SK-N-SH (cell line): Measurements from ENCODE around the gene MYO1E. TPM values are rescaled to one million over a fixed set of nuclear protein-coding genes. Genes with fewer than 3 reads are reported as not detected.
A peak's percentile ranks its signal among the peaks of the same experiment; 100 is the strongest.

Experiments
- CTCF ChIA-PET: fragments of 300-600, 350-600 bp; formaldehyde crosslinking; extraction: SDS; loops from one replicate; lab custom pipeline; 2021; lab: Yijun Ruan, JAX
- POLR2A ChIA-PET: fragments of 350-600 bp; sonication (Branson Sonifier 250); formaldehyde crosslinking; extraction: SDS; loops from one replicate; lab custom pipeline; 2020; ENCODE audit warnings: antibody characterized with exemption, inconsistent platforms; lab: Yijun Ruan, JAX
- DNase-seq: peaks from one replicate; pipeline ENCODE4 v3.0.0; 2012
- H2AFZ ChIP-seq: fragments of 200-600 bp; sonication (generic); 2 replicates; pipeline ENCODE4 v1.8.1; 2016; ENCODE audit warnings: antibody characterized with exemption, mild to moderate bottlenecking, low read depth
- H3F3A ChIP-seq: fragments of 200-600 bp; sonication (generic); replicated peaks from 2 replicates; pipeline ENCODE3; 2016; ENCODE audit warnings: antibody characterized with exemption, mild to moderate bottlenecking; ENCODE audit not compliant: insufficient read depth
- H3K27ac ChIP-seq, 2 experiments: fragments of 200-500 bp in 1 of 2; fragments of 200-600 bp in 1 of 2; sonication (Bioruptor generic) in 1 of 2; sonication (generic), shearing (Covaris generic) in 1 of 2; 2 replicates each; pipeline versions ENCODE4 v1.5.1 to v1.6.1; 2014 to 2016; ENCODE audit warnings: low read depth in 2 of 2, inconsistent platforms in 1 of 2, low read length in 1 of 2, mild to moderate bottlenecking in 1 of 2, mixed read lengths in 1 of 2
- H3K27me3 ChIP-seq: fragments of 200-600 bp; sonication (generic), shearing (Covaris generic); 2 replicates; pipeline ENCODE4 v1.6.1; 2016; ENCODE audit warnings: mixed run types; ENCODE audit not compliant: insufficient read depth
- H3K36me3 ChIP-seq, 2 experiments: fragments of 200-500 bp in 1 of 2; fragments of 200-600 bp in 1 of 2; sonication (Bioruptor generic) in 1 of 2; sonication (generic) in 1 of 2; replicated peaks in 1 of 2; 2 replicates each; pipeline versions ENCODE3 to v1.5.1; 2014 to 2016; ENCODE audit warnings: low read length in 1 of 2, mild to moderate bottlenecking in 1 of 2; ENCODE audit not compliant: insufficient read depth in 2 of 2, control insufficient read depth in 1 of 2
- H3K4me1 ChIP-seq, 2 experiments: fragments of 200-500 bp in 1 of 2; fragments of 200-600 bp in 1 of 2; sonication (Bioruptor generic) in 1 of 2; sonication (generic), shearing (Covaris generic) in 1 of 2; 2 replicates each; pipeline versions ENCODE4 v1.5.1 to v1.6.1; 2014 to 2016; ENCODE audit warnings: low read depth in 1 of 2, low read length in 1 of 2, mixed run types in 1 of 2; ENCODE audit not compliant: insufficient read depth in 2 of 2, control insufficient read depth in 1 of 2
- H3K4me2 ChIP-seq: fragments of 200-600 bp; sonication (generic), shearing (Covaris generic); 2 replicates; pipeline ENCODE4 v1.6.1; 2017; ENCODE audit warnings: mixed run types
- H3K4me3 ChIP-seq, 2 experiments: fragments of 200-500 bp in 1 of 2; fragments of 200-600 bp in 1 of 2; sonication (Bioruptor generic) in 1 of 2; sonication (generic), shearing (Covaris generic) in 1 of 2; 2 replicates each; pipeline versions ENCODE4 v1.5.1 to v1.8.1; 2014 to 2016; ENCODE audit warnings: low read depth in 2 of 2, inconsistent platforms in 1 of 2, low read length in 1 of 2, mild to moderate bottlenecking in 1 of 2, mixed read lengths in 1 of 2, moderate library complexity in 1 of 2
- H3K79me2 ChIP-seq: fragments of 200-600 bp; sonication (generic); 2 replicates; pipeline ENCODE4 v1.8.1; 2017; ENCODE audit warnings: mild to moderate bottlenecking; ENCODE audit not compliant: insufficient read depth
- H3K9ac ChIP-seq: fragments of 200-600 bp; sonication (generic); 2 replicates; pipeline ENCODE4 v1.6.1; 2017; ENCODE audit warnings: mixed run types
- H3K9me2 ChIP-seq: fragments of 200-600 bp; sonication (generic); 2 replicates; pipeline ENCODE4 v1.6.1; 2017; ENCODE audit warnings: mixed run types
- H3K9me3 ChIP-seq: fragments of 200-600 bp; sonication (generic); 2 replicates; pipeline ENCODE4 v1.6.1; 2017; ENCODE audit warnings: mixed run types, mild to moderate bottlenecking, moderate library complexity
- H4K20me1 ChIP-seq: fragments of 200-600 bp; sonication (generic); 2 replicates; pipeline ENCODE4 v1.6.1; 2017; ENCODE audit warnings: mild to moderate bottlenecking, mixed run types; ENCODE audit not compliant: insufficient read depth
- ELF1 ChIP-seq: IDR thresholded peaks from 2 replicates; pipeline ENCODE4 v1.4.0; 2012
- EP300 ChIP-seq, 2 experiments: IDR thresholded peaks; 2 replicates each; pipeline versions ENCODE4 v1.4.0 to v1.6.1; 2012; ENCODE audit warnings: borderline replicate concordance in 1 of 2, low read depth in 1 of 2, low read length in 1 of 2
- FOXJ3 ChIP-seq: sonication (generic); formaldehyde crosslinking; IDR thresholded peaks from 2 replicates; pipeline ENCODE4 v1.5.1; 2020; ENCODE audit warnings: mild to moderate bottlenecking, missing genetic modification reagents
- MEF2A ChIP-seq: IDR thresholded peaks from 2 replicates; pipeline ENCODE4 v1.4.0; 2012; ENCODE audit warnings: low read depth, borderline replicate concordance
- MXI1 ChIP-seq: IDR thresholded peaks from 2 replicates; pipeline ENCODE4 v1.6.1; 2012; ENCODE audit warnings: mild to moderate bottlenecking, low read depth, low read length, improper control_type of control experiment
- NRF1 ChIP-seq: IDR thresholded peaks from 2 replicates; pipeline ENCODE4 v1.6.1; 2012; ENCODE audit warnings: low read depth, mild to moderate bottlenecking, low read length
- RAD21 ChIP-seq: IDR thresholded peaks from 2 replicates; pipeline ENCODE4 v1.6.1; 2012; ENCODE audit warnings: mild to moderate bottlenecking, low read length
- RCOR1 ChIP-seq: fragments of 150-350 bp; IDR thresholded peaks from 2 replicates; pipeline ENCODE4 v1.6.1; 2017; ENCODE audit warnings: antibody characterized with exemption, low read length
- RFX5 ChIP-seq: IDR thresholded peaks from 2 replicates; pipeline ENCODE4 v1.6.1; 2012; ENCODE audit warnings: mild to moderate bottlenecking, improper control_type of control experiment, low read length
- RXRA ChIP-seq: IDR thresholded peaks from 2 replicates; pipeline ENCODE4 v1.4.0; 2012; ENCODE audit warnings: low read depth, mild to moderate bottlenecking, borderline replicate concordance
- TCF12 ChIP-seq: IDR thresholded peaks from 2 replicates; pipeline ENCODE4 v1.4.0; 2012
- TEAD4 ChIP-seq: IDR thresholded peaks from 2 replicates; pipeline ENCODE4 v1.4.0; 2012; ENCODE audit warnings: mild to moderate bottlenecking, borderline replicate concordance; ENCODE audit not compliant: insufficient read depth
- WGBS: methylation state at CpG from one replicate; pipeline ENCODE4 v1.1.6; 2017; ENCODE audit warnings: low lambda C conversion rate; 5-methylcytosine and 5-hydroxymethylcytosine counted together
- polyA plus RNA-seq, 3 experiments: library from polyadenylated mRNA; depleted of rRNA; stranded (reverse); fragments of >200 nt; gene quantifications; 2 replicates each; pipeline ENCODE4 v1.2.3, GENCODE V29; 2012
- TF ChIP-seq, protein P1 (sequence below): IDR thresholded peaks from 2 replicates; pipeline ENCODE4 v1.4.0; 2012; ENCODE audit warnings: low read depth
- TF ChIP-seq, protein P2 (sequence below): IDR thresholded peaks from 2 replicates; pipeline ENCODE4 v1.4.0; 2012; ENCODE audit warnings: low read depth, borderline replicate concordance
- TF ChIP-seq, protein P3 (sequence below): IDR thresholded peaks from 2 replicates; pipeline ENCODE4 v1.4.0; 2012; ENCODE audit warnings: low read depth, borderline replicate concordance
- TF ChIP-seq, protein P4 (sequence below): IDR thresholded peaks from 2 replicates; pipeline ENCODE4; 2012
- TF ChIP-seq, protein P5 (sequence below): fragments of 150-350 bp; IDR thresholded peaks from 2 replicates; pipeline ENCODE4 v1.6.1; 2016; ENCODE audit warnings: mild to moderate bottlenecking, low read depth, low read length
- TF ChIP-seq, protein P6 (sequence below): fragments of 200-600 bp; sonication (generic); IDR thresholded peaks from 2 replicates; pipeline ENCODE4 v1.6.1; 2017; ENCODE audit warnings: antibody characterized with exemption, mild to moderate bottlenecking, moderate library complexity

MYO1E gene
- polyA plus RNA-seq, 1 of the 3 experiments (the other 2 are of a cell fraction) = 9.7 TPM

DNA sequence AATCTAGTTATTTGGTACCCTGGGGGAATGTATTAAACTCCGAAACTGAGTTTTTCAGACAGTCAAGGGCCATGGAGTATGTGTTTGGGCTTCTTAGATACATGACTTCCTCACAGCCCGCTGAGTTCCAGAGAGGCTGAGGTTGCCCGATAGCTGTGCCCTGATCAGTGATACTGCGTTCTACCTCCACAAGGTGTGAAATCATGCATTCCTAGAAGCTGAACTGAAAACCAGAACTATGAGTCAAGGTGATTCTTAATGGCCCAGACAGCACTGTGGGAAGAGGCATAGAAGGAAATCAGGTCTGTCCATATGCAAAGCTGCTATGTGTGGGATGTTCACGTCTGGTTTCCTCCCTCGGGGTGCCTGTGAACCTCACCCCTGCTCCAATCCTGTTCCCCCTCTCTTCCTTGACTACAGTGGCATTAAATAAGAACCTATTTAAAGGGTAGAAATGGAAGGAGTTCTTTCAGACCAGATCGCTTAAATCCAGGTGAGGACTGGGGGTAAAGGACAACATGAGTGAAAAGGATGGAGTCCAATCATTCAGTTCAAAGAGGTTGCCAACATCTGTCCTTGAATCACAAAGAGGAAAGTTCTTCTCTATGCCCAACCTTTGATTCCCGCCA lies 74.3 kb downstream of the MYO1E start:
- DNase-seq = no peak
- 94% methylated on average over 8 of the region's 8 CpGs for WGBS
- Histone ChIP-seq H3K4me3 (no peak overlapping the region), H3K4me2 (no peak overlapping the region), H3K36me3 (no peaks in the 10 kb centered on the region), H3K79me2 (peaks cover 59% of the 10 kb centered on the region), H3K9ac (no peak overlapping the region), H3K9me3 (no peaks in the 10 kb centered on the region), H2AFZ (no peak overlapping the region), H3K9me2 (no peaks in the 10 kb centered on the region), H3F3A (peaks cover 36% of the 10 kb centered on the region), H3K27me3 (no peaks in the 10 kb centered on the region), H3K4me1 (peaks cover 7 to 48% of the 10 kb centered on the region in 2 experiments; a peak in 3 of 4 replicates), H4K20me1 (no peaks in the 10 kb centered on the region), H3K27ac (peak overlapping the region in 1 of 2 experiments; percentile 97; a peak in 1 of 4 replicates)
- ChIA-PET POLR2A (no interaction called here), CTCF (interaction anchor here (1.0 kb wide), 1 partner anchor 11 kb away, joined by 3 read pairs; no protein-coding TSS in a partner anchor)
- TF ChIP-seq, protein P1, sequence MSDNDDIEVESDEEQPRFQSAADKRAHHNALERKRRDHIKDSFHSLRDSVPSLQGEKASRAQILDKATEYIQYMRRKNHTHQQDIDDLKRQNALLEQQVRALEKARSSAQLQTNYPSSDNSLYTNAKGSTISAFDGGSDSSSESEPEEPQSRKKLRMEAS = no peak
- TF ChIP-seq, protein P2, sequence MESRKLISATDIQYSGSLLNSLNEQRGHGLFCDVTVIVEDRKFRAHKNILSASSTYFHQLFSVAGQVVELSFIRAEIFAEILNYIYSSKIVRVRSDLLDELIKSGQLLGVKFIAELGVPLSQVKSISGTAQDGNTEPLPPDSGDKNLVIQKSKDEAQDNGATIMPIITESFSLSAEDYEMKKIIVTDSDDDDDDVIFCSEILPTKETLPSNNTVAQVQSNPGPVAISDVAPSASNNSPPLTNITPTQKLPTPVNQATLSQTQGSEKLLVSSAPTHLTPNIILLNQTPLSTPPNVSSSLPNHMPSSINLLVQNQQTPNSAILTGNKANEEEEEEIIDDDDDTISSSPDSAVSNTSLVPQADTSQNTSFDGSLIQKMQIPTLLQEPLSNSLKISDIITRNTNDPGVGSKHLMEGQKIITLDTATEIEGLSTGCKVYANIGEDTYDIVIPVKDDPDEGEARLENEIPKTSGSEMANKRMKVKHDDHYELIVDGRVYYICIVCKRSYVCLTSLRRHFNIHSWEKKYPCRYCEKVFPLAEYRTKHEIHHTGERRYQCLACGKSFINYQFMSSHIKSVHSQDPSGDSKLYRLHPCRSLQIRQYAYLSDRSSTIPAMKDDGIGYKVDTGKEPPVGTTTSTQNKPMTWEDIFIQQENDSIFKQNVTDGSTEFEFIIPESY = no peak
- TF ChIP-seq TEAD4 (no peak), RXRA (no peak), ELF1 (no peak), RCOR1 (no peak), RFX5 (no peak), FOXJ3 (CRISPR knock-in tag) (no peak), RAD21 (no peak), TCF12 (no peak), NRF1 (no peak), MEF2A (no peak), MXI1 (no peak), EP300 (IDR thresholded peaks at IDR 0.05; ENCODE audit: borderline replicate concordance in 1 of 2, low read depth in 1 of 2, low read length in 1 of 2) (no peak)
- TF ChIP-seq, protein P3, sequence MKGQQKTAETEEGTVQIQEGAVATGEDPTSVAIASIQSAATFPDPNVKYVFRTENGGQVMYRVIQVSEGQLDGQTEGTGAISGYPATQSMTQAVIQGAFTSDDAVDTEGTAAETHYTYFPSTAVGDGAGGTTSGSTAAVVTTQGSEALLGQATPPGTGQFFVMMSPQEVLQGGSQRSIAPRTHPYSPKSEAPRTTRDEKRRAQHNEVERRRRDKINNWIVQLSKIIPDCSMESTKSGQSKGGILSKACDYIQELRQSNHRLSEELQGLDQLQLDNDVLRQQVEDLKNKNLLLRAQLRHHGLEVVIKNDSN = no peak
- TF ChIP-seq, protein P4, sequence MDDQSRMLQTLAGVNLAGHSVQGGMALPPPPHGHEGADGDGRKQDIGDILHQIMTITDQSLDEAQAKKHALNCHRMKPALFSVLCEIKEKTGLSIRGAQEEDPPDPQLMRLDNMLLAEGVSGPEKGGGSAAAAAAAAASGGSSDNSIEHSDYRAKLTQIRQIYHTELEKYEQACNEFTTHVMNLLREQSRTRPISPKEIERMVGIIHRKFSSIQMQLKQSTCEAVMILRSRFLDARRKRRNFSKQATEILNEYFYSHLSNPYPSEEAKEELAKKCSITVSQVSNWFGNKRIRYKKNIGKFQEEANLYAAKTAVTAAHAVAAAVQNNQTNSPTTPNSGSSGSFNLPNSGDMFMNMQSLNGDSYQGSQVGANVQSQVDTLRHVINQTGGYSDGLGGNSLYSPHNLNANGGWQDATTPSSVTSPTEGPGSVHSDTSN = no peak
- TF ChIP-seq, protein P5, sequence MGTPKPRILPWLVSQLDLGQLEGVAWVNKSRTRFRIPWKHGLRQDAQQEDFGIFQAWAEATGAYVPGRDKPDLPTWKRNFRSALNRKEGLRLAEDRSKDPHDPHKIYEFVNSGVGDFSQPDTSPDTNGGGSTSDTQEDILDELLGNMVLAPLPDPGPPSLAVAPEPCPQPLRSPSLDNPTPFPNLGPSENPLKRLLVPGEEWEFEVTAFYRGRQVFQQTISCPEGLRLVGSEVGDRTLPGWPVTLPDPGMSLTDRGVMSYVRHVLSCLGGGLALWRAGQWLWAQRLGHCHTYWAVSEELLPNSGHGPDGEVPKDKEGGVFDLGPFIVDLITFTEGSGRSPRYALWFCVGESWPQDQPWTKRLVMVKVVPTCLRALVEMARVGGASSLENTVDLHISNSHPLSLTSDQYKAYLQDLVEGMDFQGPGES = no peak
- TF ChIP-seq, protein P6, sequence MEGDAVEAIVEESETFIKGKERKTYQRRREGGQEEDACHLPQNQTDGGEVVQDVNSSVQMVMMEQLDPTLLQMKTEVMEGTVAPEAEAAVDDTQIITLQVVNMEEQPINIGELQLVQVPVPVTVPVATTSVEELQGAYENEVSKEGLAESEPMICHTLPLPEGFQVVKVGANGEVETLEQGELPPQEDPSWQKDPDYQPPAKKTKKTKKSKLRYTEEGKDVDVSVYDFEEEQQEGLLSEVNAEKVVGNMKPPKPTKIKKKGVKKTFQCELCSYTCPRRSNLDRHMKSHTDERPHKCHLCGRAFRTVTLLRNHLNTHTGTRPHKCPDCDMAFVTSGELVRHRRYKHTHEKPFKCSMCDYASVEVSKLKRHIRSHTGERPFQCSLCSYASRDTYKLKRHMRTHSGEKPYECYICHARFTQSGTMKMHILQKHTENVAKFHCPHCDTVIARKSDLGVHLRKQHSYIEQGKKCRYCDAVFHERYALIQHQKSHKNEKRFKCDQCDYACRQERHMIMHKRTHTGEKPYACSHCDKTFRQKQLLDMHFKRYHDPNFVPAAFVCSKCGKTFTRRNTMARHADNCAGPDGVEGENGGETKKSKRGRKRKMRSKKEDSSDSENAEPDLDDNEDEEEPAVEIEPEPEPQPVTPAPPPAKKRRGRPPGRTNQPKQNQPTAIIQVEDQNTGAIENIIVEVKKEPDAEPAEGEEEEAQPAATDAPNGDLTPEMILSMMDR = no peak
